Fibroblast of skin of right quadriceps (primary cell): ENCODE data around the gene NOX1.

ENCODE experiments used
- DNase-seq: peaks from one replicate; pipeline ENCODE4 v3.0.0-alpha.2; 2013

NOX1 gene

DNA sequence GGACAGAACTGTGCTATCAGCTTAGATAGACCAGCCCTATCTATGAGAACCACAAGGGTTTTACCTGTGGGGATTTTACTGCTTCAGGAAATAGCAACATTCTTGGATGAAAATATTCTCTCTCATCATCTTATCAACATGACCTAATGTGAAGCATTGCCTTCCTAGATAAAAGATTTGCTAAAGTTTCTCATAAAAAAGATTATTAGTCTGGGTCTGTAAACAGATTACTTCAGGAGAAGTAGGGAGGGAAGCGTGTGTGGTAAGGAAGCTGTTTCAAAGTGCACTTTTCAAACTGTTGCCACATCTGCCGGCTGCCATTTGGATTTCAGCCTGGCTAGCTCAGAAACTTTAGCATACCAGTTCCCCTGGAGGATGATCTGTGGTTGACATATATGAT is at the start of gene NOX1:
Gene NOX1, minus strand, starts transcription at position 35 of the 400 bp plus-strand sequence. CDS start 220 bp downstream, outside the sequence.
- no peak for DNase-seq

DNA sequence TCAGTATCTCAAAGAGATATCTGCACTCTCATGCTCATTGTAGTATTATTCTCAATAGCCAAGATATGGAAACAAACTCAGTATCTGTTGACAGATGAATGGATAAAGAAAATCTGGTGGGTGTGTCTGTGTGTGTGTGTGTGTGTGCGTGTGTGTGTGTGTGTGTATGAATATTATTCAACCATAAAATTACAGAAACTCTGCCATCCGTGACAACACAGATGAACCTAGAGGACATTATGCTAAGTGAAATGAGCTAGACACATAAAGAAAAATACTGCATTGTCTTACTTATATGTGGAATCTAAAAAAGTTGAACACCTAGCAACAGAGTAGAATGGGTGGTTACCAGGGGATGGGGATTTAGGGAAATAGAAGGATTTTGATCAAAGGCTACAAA is 41.4 kb upstream of the NOX1 start:
- no peak for DNase-seq

DNA sequence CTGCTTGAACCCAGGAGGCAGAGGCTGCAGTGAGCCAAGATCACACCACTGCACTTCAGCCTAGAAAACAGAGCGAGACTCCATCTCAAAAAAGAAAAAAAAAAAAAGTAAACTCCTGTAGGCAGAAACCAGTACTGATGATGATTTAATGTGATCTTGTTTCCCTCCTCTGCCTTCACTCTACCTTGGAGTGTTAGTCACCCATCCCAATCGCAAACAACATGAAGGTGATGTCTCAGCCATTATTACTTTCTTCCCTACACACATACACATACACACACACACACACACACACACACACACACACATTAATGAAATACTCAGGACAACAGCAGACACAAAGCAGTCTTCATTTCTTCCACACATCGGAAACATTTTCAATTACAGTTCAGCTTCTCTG is 39.0 kb upstream of the NOX1 start:
- no peak for DNase-seq

DNA sequence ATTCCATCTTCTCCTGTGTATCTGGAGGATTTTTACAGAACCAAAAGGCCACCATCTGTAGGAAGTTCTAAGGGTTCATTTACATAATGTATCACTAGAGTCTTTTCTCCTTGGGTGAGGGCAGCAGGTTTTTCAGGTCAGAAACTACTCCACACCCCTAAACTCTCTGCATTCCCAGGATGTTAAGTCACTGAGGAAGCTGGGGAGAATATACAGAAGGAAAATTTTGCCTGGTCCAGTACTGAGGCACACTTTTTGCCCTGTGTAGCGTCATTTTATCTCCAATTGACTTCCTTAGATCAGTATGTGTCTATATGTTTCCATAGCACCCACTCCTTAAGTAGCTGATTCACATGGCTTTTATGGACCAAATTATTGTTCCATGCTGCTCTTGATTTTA is 37.6 kb upstream of the NOX1 start:
- no peak for DNase-seq

DNA sequence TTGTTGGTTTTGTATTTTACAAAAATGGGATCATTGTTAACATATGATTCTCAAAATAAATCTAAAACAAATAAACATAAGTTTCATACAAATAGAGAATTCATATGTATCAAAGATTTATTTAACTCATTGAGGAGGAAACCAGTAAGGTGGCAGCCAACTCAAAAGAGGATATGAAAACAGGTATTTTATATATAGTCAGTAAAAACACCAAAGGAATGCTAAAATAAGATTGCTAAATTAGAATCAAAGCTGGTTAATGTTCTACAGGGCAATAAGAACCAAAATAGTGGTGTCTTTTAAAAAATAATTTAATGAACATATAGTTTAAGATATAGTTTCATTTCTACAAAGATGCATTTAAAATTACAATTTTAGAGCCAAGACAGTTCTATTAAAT is 31.5 kb upstream of the NOX1 start:
- no peak for DNase-seq

DNA sequence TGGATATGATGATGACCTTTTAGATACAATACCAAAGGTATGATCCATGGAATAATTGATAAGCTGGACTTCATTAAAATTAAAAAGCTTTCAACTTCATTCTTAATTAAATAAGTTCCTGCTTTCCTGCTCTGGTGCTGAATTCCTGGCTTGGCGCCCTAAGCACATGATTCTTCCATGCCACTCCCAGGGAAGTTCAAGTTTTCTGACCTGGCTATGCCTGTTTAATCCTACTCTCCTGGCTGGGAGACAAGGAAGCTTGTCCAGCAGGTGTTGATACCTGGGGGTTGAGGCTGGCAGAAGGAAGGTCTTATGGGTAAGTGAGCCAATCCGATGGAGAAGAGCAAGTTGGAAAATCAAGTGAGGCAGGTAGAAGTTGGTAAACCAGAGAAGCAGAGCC is 30.3 kb upstream of the NOX1 start:
- no peak for DNase-seq

DNA sequence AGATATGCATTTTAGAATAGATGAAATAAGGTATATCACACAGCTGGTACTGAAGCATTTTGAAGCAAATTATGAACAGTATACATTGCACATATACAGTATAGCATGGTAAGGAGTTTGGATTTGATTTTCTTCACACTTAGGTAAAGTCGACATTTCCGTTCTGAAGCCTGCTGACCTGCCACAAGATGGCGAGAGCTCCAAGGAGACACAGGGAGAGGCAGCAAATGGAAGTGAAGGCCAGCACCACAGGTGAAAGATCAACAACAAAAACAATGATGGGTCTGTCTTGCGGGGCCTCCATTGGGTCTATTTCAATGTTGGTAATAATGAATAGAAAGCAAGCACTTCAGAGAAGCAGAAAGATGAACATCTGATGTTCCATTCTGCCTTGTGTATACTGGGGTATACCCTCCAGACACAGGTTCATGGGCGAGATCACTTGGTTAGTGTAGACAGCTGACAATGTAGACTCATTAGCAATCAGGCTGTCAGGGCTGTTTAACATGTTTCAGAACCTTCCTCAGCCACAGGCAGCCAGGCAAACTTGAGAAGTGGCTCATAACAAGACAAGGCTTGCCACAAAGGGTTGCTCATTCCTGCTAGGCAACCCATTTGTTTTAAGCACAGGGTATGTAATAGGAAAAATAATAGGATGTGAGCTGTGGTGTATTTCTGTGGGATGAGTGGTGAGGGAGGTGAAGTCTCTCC is 21.4 kb upstream of the NOX1 start:
- peak; percentile 19 for DNase-seq

DNA sequence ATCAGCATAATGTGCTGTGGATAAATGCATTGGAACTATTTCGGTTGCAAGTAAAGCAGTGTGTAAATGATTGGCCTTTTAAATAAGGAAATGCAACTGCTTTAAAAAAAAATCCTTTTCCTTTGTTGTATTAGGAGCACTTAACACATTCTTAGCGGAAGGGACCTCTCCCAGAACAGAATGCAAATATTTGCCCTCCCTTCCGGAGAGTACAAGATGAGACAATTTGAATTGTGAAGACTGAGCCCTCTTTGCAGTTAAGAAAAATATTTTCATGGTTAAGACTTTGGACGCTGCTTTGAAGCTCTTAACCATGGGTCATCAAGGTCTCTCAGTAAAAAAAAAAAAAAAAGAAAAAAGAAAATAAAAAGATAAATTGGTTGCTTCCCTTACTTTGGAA is 9.5 kb upstream of the NOX1 start:
- DNase-seq = no peak

DNA sequence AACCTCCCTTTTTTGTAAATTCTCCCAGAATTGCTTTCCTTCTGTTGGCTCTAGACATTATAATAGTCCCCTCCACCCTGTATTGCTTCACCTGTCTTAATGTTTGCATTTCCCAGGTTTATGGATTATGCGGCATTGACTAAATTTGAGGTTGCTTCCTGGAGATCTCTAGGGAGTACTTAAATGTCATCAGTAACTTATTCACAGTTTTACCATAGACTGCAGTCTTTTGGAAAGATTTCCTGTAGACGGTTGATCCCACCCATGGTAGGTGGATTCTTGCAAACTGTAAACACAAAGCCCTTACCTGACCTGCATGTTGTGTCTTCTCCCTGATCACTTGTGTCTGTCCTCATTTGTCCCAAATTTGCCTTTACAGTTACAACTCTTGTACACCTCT is 6.2 kb upstream of the NOX1 start:
- DNase-seq = no peak

DNA sequence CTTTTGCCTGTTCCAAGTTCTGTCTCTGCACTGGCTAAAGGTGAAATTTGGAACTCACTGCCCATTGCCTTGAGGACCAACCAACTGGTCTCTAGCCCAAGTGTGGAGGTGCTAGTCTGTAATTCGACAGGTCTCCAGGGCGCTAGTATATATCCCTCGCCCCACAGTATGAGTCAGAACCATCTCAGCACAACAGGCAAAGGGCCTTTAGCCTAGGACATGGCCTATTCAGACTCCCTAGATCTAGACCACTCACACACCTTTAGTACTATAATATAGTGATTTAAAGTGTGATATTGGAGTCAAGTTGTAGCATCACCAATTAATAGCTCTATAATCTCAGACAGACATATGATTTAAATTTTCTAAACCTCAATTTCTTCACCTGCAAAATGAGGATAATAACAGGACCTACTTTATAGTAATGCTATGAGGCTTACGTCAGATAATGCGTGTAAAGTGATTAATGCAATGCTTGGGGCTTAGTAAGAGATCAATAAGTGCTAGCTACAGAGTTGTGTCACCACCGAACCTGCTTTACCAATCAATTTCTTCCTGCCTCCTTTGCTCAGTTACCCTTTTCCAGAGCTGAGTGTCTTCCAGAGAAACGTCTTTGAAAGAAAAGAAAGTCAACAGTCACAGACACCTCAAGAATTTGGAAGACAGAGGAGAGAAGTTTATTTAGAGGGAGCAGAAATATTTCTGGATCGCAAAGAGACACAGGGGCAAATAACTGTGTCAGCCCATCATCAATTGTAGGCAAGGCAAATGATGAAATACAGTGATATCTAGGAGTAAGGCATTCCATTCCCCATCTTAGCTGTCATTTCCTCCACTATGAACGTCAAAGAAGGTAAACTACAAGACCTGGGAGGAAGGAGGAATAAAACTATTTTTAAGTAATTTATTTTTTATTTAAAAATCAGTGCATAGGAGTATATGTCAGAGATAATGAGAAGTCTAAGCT is 2.3 kb downstream of the NOX1 start:
- peak; percentile 1 for DNase-seq

DNA sequence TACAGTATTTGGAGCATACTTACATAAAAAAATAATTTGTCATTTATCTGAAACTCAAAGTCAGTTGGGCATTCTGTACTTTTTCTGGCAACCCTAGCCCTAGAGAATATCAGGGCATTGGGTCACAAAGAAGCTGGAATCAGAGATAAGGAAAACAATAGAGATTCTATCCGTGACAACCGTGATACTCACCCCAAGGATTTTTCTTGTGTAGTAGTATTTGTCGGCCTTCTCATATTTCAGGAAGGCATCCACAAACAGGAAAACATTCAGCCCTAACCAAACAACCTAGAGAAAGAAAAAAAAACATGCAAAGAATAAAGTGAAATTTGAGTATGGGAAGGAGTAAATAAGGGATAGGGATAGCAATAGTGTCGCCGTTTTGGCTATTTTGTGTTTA is 3.6 kb downstream of the NOX1 start:
- no peak for DNase-seq

DNA sequence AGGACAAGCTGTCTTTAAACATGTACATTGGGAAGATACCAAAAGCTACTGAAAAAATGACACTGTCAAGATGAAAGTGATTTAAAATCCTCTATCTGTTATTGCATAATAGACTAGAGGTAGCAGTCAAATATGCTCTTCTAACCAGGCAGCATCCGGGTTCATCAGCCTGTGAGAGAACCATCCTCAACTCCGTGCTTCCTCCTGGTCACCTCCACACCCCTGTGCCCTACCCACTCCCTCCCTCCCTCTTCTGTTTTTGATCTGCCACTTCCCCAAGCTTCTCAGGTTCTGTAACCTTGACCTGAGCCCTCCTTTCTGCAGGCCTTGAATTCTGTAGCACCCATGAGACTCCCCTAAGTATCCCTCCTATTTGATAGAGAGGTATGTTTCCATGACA is 5.9 kb downstream of the NOX1 start:
- DNase-seq = no peak

DNA sequence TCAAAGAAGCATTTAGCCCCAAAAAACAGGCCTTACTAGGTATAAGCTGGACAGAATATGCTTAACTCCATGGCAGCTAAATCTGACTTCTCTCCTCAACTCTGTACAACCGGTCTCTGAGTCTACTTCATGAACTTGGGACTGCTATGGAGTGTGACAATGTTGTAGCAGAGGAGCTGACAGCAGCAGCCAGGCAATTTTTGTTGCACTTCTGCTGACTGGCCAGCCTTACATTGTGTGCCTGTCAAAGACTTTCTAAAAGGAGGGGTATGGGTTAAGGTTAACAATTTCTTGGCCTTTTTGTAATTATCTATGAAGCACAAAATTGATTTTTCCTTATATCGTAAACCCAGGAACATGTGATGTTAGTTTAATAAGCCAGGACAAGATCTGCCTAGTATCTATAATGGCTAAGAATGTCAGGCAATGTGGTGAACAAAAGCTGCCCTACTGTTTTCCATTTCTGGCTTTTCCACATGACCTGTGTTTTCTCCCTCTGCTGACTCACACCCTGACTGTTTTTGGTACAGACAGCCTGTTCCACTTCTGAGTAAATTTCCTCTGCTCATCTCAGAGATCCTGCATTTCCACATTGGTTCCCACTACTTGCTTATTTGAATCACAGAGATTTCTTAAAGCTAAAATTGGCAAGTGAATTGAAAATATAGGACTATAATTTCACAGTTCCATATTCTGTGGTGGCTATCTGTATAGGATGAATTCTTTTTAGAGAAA is 9.3 kb downstream of the NOX1 start:
- peak; percentile 1 for DNase-seq

DNA sequence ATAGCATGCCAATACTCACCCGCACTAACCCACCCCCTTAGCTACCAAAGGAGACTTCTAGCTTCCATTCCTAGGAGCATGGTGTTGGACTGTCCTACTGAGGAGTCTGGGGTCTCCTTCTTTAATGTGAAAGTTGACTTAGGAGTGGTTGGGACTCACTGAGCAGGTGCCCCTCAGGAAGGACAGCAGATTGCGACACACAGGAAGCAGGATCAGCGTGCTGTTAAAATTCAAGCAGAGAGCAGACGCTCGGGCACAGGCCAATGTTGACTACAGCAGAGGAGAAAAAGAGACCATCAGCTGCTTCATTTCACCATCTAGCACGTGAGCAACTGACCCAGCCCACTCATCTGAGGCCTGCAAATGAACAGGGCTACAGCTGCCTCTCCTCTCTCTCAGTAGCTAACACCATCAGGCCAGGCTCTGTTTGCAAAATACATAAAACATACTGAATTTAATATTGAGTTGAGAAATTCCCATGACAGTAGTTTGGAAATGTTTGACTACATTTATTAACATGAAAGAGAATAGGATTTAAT is 10.8 kb downstream of the NOX1 start:
- DNase-seq = no peak

DNA sequence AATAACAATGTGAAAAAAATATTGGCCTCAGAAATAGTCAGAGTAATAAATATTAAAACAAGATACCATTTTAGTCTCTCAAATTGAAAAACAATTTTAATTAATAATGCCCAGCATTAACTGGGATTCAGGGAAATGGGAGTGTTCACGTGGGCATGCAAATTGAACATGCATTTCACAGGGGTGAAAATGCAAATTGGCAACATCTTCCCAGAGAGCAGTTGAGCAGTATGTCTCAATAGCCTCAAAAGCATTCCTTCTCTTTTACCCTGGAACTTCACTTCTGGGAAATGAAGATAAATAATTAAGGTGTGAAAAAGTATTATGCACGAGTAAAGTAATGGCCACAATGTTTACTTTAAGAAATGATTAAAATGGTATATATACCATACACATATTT is 21.3 kb downstream of the NOX1 start:
- no peak for DNase-seq

DNA sequence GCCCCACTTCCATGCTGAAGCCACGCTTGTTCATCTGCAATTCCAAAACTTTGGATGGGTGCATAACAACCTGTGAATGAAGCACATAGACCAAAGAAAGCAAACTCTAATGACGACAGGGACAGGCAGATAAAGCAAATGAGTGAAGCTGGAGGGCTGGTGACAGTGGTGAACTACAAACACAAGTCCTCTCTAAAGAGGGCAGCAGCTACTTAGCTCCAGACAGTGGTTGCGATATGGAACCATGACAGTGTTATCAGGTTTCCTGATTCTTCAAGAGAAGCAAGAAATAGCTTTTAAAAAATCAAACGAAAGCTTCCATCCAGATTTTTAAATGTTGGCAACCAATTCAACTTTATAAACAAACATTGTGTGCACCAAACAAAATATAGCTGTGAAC is 23.8 kb downstream of the NOX1 start:
- no peak for DNase-seq

DNA sequence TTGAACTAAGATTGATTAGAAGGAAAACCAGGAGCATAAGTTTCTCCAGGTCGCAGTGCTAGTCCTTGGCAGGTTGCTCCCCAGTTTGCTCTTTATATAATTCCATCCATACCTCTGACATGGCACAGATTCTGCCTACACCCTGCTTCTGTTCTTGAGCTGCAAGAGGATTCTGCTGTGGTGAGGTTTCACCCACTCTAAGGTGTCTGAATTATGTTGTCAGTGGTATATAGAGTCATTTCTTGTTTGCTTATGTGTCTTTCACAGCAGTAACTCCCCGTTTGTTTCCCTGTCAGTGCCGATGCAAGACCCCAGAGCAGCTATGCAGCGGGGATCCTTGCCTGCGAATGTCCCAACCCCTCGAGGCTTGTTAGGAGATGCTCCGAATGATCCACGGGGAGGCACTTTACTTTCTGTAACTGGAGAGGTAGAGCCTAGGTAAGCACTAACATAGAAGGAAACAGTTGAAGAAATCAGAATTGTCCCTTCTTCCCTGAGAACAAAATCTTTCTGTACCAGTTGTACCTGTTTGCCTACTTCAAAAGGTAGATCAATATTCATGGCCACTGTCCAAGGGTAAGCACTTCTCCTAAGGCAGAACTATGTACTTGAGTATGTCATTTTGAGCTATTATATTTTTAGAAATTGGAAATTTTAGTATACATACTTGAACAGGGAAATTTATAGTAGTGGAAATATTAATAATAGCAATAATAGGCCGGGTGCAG is 42.8 kb downstream of the NOX1 start:
- DNase-seq = no peak

DNA sequence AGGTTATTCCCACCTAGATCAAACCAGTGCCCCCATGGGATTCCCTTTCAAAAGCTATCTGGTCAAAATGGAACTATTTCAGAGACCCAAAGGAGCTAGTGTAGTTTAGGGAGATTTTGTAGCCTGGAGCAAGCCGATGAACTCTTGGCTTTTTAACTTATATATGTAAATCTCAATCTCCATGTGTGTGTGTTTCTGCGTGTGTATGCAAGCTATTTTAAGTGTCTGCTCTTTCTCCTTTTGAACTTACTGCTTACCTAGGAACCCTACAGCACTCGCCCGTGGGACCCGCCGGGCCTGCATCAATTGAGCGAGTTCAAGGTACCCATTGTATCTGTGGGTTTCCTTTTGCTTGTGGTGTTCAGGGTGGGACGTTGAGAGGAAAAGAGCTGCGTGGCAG is 43.6 kb downstream of the NOX1 start:
- no peak for DNase-seq

DNA sequence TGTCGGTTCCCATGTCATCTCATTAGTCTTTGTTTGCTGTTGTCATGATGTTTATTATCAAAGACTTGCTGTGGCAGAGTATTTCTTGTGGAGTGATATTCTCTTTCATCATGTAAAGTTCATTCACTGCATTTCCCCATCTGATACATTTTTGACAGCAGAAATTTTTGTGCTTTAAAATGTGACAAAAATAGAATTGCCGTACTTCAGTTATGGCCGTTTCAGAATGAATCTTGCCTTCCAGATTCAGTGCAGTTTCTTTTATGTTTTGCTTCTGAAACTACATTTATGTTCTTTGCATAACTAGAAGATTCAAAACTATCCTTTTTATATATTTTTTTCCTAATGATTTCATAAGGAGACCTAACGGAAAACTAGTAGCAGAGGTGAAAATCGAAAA is 44.0 kb downstream of the NOX1 start:
- DNase-seq = no peak

DNA sequence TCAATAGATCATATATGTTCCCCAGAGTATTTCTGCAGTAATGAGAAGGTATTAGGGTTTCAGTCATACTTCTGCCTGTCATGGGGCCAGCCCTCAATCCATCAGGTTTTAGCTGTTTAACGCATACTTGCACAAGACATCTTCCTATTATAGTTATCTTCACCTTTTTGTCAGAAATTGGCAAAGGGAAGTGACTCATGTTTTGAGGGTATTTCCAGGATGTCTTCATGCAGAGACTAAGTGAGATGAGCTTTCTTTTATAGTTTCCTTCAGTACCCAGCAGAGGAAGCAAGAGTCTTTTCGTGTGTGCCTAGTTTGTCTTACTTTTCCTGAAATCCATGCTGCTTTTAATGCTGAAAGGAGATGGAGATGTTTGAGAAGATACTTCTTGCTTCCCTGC is 44.4 kb downstream of the NOX1 start:
- peak; percentile 0 for DNase-seq

DNA sequence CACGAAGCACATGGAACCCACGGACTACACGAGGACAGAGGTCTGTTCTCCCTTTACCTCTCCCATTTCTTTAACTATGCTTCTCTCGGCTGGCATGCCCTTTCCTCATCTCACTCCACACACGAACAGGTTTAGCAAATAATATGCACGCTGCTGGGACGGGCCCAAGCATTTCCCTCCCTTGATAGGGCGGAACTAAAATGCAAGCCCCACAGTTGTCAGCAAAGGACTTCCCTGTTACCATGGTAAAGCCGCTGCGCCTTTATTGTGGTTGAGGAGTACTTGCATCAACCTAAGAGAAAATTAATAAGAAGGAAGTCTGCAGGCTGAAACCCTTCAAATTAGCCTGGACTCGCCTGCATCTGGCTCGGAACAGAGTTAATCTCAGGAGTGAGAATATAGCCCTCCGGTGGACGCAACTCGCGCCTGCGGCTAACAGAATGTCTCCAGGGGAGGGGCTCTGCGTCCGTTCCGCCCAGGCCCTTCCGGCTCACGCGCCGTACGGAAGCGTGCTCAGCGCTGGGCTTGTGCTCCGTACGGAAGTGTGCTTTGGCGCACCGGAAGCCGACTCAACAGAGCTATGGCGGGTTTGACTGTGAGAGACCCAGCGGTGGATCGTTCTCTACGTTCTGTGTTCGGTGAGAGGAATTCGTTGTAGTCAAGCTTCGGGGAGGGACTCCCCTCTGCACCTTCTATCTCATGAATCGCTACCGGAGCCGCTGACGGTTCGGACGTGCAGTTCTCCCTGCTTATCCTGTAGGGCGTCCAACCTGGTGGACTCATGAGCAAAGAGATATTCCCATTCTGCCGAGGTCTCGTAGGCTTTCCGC is 54.1 kb downstream of the NOX1 start, which contains the start of gene CSTF2:
Gene CSTF2, plus strand, starts transcription at position 555 of the 830 bp plus-strand sequence. Its CDS starts 26 bp downstream, at position 581.
- DNase-seq = peak; percentile 76

DNA sequence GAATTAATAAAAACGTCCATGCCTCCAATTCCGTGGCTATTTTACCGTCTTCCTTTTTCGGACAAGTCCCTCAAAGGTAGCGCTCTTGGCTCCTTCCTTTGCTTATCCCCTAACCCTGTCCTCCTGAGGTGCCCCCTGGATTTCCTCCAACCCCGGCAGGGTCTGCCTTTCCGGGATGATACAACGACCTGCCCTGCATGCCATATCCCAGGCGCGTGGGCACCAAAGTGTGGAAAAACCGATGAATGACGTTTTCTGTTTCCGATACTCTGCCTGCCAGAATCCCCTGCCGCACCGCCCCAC is 54.7 kb downstream of the NOX1 start:
- DNase-seq = no peak
